ENCODE data around the gene RAD21L1.

DNA sequence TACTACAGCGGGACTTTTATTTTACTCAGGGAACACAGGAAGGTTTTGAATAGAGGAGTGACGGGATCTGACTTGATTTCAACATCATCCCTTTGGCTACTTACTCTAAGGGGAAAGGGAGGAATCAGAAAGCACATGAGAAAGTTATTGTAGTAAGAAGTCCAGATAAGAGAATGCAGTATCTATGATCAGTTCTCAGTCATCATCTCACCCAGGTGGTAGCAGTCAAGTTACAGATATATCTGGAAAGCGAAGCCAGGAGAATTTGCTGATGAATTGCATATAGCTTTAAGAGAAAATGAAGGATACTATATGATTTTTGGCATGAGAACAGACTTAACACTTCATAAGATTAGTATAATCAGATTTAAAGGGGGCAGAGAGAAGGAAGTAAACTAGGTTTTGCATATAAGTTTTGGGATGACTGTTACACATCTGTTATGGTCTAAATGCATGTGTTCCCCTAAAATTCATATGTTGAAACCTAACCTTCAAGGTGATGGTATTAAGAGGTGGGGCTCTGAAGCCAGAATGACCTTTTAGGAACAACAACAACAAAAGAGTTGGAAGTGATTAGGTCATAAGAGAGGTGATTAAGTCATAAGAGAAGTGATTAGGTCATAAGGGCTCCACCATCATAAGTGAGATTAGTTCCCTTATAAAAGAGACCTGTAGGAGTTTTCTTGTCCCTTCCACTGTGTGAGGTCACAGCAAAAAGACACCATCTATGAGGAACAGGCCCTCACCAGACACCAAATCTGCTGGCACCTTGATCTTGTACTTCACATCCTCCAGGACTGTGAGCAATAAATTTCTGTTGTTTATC is 6.7 kb downstream of the RAD21L1 start:
- TF ChIP-seq, protein P1, sequence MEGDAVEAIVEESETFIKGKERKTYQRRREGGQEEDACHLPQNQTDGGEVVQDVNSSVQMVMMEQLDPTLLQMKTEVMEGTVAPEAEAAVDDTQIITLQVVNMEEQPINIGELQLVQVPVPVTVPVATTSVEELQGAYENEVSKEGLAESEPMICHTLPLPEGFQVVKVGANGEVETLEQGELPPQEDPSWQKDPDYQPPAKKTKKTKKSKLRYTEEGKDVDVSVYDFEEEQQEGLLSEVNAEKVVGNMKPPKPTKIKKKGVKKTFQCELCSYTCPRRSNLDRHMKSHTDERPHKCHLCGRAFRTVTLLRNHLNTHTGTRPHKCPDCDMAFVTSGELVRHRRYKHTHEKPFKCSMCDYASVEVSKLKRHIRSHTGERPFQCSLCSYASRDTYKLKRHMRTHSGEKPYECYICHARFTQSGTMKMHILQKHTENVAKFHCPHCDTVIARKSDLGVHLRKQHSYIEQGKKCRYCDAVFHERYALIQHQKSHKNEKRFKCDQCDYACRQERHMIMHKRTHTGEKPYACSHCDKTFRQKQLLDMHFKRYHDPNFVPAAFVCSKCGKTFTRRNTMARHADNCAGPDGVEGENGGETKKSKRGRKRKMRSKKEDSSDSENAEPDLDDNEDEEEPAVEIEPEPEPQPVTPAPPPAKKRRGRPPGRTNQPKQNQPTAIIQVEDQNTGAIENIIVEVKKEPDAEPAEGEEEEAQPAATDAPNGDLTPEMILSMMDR (IDR thresholded peaks at IDR 0.05; ENCODE audit: insufficient read depth, low read length, poor library complexity, severe bottlenecking), result no peak
- no peak for TF ChIP-seq EZH2phosphoT487 (conservative IDR thresholded peaks at IDR 0.05; ENCODE audit: low read length)
